NT2/D1 (cell line): Measurements from ENCODE around the gene CACNA1S.

Experiments
- YY1 ChIP-seq: IDR thresholded peaks from 2 replicates; pipeline ENCODE4 v1.6.1; 2011; ENCODE audit not compliant: insufficient read length, insufficient read depth
- ZNF274 ChIP-seq: IDR thresholded peaks from 2 replicates; pipeline ENCODE4 v1.6.1; 2011; ENCODE audit warnings: mild to moderate bottlenecking, low read depth, low read length

- no peak for TF ChIP-seq ZNF274
- no peak for TF ChIP-seq YY1
These were observed 51.6 kb downstream of the CACNA1S start for GRCh38 chr1:201060586-201060985.
